CD14-positive monocyte (primary cell): Measurements from ENCODE around the gene NDUFS6. TPM values are rescaled to one million over a fixed set of nuclear protein-coding genes. Genes with fewer than 3 reads are reported as not detected.
A peak's percentile ranks its signal among the peaks of the same experiment; 100 is the strongest.

ENCODE experiments used
- DNase-seq, 3 donors: peaks; one replicate each; pipeline ENCODE4 v3.0.0-alpha.2; 2011 to 2022
- H2AFZ ChIP-seq: 2 replicates; pipeline ENCODE4 v1.6.0; 2012; ENCODE audit warnings: mild to moderate bottlenecking, low read depth, low read length, inconsistent platforms; ENCODE audit not compliant: insufficient read depth, poor library complexity, severe bottlenecking
- H3K27ac ChIP-seq, 2 donors: 1 replicate in 1 of 2; 2 replicates in 1 of 2; pipeline ENCODE4 v1.5.1; 2012 to 2013; ENCODE audit warnings: low read length in 2 of 2, control low read depth in 1 of 2, inconsistent platforms in 1 of 2, low read depth in 1 of 2, mild to moderate bottlenecking in 1 of 2
- H3K27me3 ChIP-seq, 2 donors: one replicate each; pipeline versions ENCODE4 v1.6.0 to v1.6.1; 2011 to 2013; ENCODE audit warnings: low read length in 2 of 2; ENCODE audit not compliant: control insufficient read depth in 2 of 2, insufficient read depth in 2 of 2
- H3K36me3 ChIP-seq, 2 donors: replicated peaks in 1 of 2; 1 replicate in 1 of 2; 2 replicates in 1 of 2; pipeline versions ENCODE4 v1.5.1 to v1.6.1; 2012 to 2013; ENCODE audit warnings: low read length in 2 of 2, control low read depth in 1 of 2, inconsistent platforms in 1 of 2, mild to moderate bottlenecking in 1 of 2; ENCODE audit not compliant: insufficient read depth in 2 of 2, control insufficient read depth in 1 of 2
- H3K4me1 ChIP-seq, 2 donors: 1 replicate in 1 of 2; 2 replicates in 1 of 2; pipeline versions ENCODE4 v1.5.1 to v1.6.1; 2012 to 2013; ENCODE audit warnings: low read length in 2 of 2, control low read depth in 1 of 2, inconsistent platforms in 1 of 2, mild to moderate bottlenecking in 1 of 2, moderate library complexity in 1 of 2; ENCODE audit not compliant: insufficient read depth in 2 of 2, control insufficient read depth in 1 of 2
- H3K4me2 ChIP-seq: replicated peaks from 2 replicates; pipeline ENCODE3; 2012; ENCODE audit warnings: low read length, moderate library complexity, mild to moderate bottlenecking; ENCODE audit not compliant: poor library complexity, severe bottlenecking; ENCODE audit errors: extremely low read depth
- H3K4me3 ChIP-seq, 3 experiments: fragments of 200-600 bp in 1 of 3; sonication (generic) in 1 of 3; replicated peaks in 1 of 3; 1 replicate in 2 of 3; 2 replicates in 1 of 3; pipeline ENCODE4 v1.5.1; 2011 to 2013; ENCODE audit warnings: low read length in 3 of 3, mild to moderate bottlenecking in 3 of 3, control low read depth in 2 of 3, low read depth in 2 of 3, inconsistent platforms in 1 of 3, moderate library complexity in 1 of 3
- H3K79me2 ChIP-seq: 2 replicates; pipeline ENCODE4 v1.6.0; 2012; ENCODE audit warnings: mild to moderate bottlenecking, control low read depth, inconsistent platforms, low read length, moderate library complexity; ENCODE audit not compliant: insufficient read depth
- H3K9ac ChIP-seq: 2 replicates; pipeline ENCODE4 v1.6.0; 2017; ENCODE audit warnings: low read length, mild to moderate bottlenecking; ENCODE audit not compliant: insufficient read depth, poor library complexity, severe bottlenecking
- H3K9me3 ChIP-seq, 2 donors: replicated peaks in 1 of 2; 1 replicate in 1 of 2; 2 replicates in 1 of 2; pipeline versions ENCODE4 v1.5.1 to v1.6.1; 2012 to 2013; ENCODE audit warnings: low read length in 2 of 2, control low read depth in 1 of 2; ENCODE audit not compliant: control insufficient read depth in 1 of 2, insufficient read depth in 1 of 2
- H4K20me1 ChIP-seq: 2 replicates; pipeline ENCODE4 v1.6.0; 2012; ENCODE audit warnings: mild to moderate bottlenecking, low read length, control low read depth, moderate library complexity; ENCODE audit not compliant: insufficient read depth
- H3K27ac Mint-ChIP-seq, 7 donors: one replicate each; pipeline ENCODE4 v1.8.0; 2020; ENCODE audit warnings: mild to moderate bottlenecking in 7 of 7, mixed read lengths in 7 of 7, moderate library complexity in 6 of 7, inconsistent platforms in 2 of 7
- H3K27me3 Mint-ChIP-seq, 3 donors: one replicate each; pipeline ENCODE4 v1.8.0; 2021 to 2022; ENCODE audit warnings: low read depth in 3 of 3, mild to moderate bottlenecking in 3 of 3, mixed read lengths in 3 of 3, moderate library complexity in 3 of 3, inconsistent platforms in 1 of 3
- H3K36me3 Mint-ChIP-seq, 2 donors: one replicate each; pipeline ENCODE4 v1.8.0; 2020; ENCODE audit warnings: mixed read lengths in 2 of 2, inconsistent platforms in 1 of 2, mild to moderate bottlenecking in 1 of 2
- H3K4me1 Mint-ChIP-seq: one replicate; pipeline ENCODE4 v1.8.0; 2020; ENCODE audit warnings: mild to moderate bottlenecking, mixed read lengths
- H3K4me3 Mint-ChIP-seq, 2 donors: one replicate each; pipeline ENCODE4 v1.8.0; 2020; ENCODE audit warnings: mild to moderate bottlenecking in 2 of 2, mixed read lengths in 2 of 2, moderate library complexity in 1 of 2
- H3K9me3 Mint-ChIP-seq, 7 donors: one replicate each; pipeline ENCODE4 v1.8.0; 2020 to 2022; ENCODE audit warnings: mixed read lengths in 7 of 7, mild to moderate bottlenecking in 6 of 7, moderate library complexity in 6 of 7, inconsistent platforms in 2 of 7
- WGBS: methylation state at CpG from one replicate; pipeline ENCODE4 v1.1.5; 2013; ENCODE audit warnings: missing lambda C conversion rate; ENCODE audit not compliant: insufficient coverage; 5-methylcytosine and 5-hydroxymethylcytosine counted together
- intact Hi-C, 2 donors: fragments of 100-400 bp; cut with micrococcal nuclease; formaldehyde crosslinking; loops; one replicate each; pipeline versions ENCODE4 v1.15.0 to v1.15.1; 2023
- polyA plus RNA-seq, 3 donors: library from polyadenylated mRNA; depleted of rRNA in 1 of 3; unstranded in 2 of 3; stranded (reverse) in 1 of 3; fragments of 300-500 nt in 2 of 3; fragments of >200 nt in 1 of 3; fragmentation: Illumina TruSeq in 2 of 3; gene quantifications; 1 replicate in 2 of 3; 2 replicates in 1 of 3; pipeline ENCODE4 v1.2.3, GENCODE V29; 2012 to 2021
- TF ChIP-seq, protein P1 (sequence below): fragments of 200-600 bp; IDR thresholded peaks from one replicate; pipeline ENCODE4 v1.8.0; 2022; ENCODE audit warnings: antibody characterized with exemption, mild to moderate bottlenecking

The NDUFS6 gene
- polyA plus RNA-seq, 3 donors, result 20.5 to 62.3 (median 62.2) TPM

- Mint-ChIP-seq H3K27ac (no peak overlapping the region), H3K36me3 (peaks cover 75 to 93% of the 10 kb centered on the region in 2 donors), H3K4me1 (no peaks in the 10 kb centered on the region), H3K27me3 (peaks cover 0 to 3% (median 2%) of the 10 kb centered on the region in 3 donors), H3K9me3 (no peaks in the 10 kb centered on the region), H3K4me3 (no peak overlapping the region)
- Histone ChIP-seq H3K27me3 (no peaks in the 10 kb centered on the region), H3K79me2 (no peaks in the 10 kb centered on the region), H3K36me3 (peaks cover 69 to 74% of the 10 kb centered on the region in 2 donors), H3K9me3 (no peaks in the 10 kb centered on the region), H3K9ac (no peak overlapping the region), H3K27ac (no peak overlapping the region), H4K20me1 (no peaks in the 10 kb centered on the region), H3K4me3 (no peak overlapping the region), H3K4me1 (no peaks in the 10 kb centered on the region), H3K4me2 (no peak overlapping the region), H2AFZ (no peak overlapping the region)
- intact Hi-C loops, result no loop called here
- no peak for DNase-seq
- WGBS, result no CpG with 5 or more reads among the region's 4 CpGs
- TF ChIP-seq, protein P1, sequence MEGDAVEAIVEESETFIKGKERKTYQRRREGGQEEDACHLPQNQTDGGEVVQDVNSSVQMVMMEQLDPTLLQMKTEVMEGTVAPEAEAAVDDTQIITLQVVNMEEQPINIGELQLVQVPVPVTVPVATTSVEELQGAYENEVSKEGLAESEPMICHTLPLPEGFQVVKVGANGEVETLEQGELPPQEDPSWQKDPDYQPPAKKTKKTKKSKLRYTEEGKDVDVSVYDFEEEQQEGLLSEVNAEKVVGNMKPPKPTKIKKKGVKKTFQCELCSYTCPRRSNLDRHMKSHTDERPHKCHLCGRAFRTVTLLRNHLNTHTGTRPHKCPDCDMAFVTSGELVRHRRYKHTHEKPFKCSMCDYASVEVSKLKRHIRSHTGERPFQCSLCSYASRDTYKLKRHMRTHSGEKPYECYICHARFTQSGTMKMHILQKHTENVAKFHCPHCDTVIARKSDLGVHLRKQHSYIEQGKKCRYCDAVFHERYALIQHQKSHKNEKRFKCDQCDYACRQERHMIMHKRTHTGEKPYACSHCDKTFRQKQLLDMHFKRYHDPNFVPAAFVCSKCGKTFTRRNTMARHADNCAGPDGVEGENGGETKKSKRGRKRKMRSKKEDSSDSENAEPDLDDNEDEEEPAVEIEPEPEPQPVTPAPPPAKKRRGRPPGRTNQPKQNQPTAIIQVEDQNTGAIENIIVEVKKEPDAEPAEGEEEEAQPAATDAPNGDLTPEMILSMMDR, result no peak
Measured at GRCh38 chr5:1820926-1821325, 19.7 kb downstream of the NDUFS6 start.

DNA sequence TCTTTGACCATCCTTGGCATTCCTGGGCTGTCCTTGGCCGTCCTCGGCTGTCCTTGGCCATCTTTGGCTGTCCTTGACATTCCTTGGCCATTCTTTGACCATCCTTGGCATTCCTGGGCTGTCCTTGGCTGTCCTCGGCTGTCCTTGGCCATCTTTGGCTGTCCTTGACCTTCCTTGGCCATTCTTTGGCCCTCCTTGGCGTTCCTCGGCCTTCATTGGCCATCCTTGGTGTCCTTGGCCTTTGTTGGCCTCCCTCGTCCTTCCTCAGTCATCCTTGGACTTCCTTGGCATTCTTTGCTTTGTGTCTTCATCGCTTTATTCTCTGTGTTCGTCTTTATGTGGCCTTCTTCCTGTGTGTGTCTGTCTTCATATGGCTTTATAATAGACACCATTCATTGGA lies 20.7 kb downstream of the NDUFS6 start:
- Mint-ChIP-seq H3K27me3 (peaks cover 0 to 3% (median 2%) of the 10 kb centered on the region in 3 donors), H3K36me3 (peaks cover 71 to 87% of the 10 kb centered on the region in 2 donors), H3K4me1 (no peaks in the 10 kb centered on the region)

More for the DNA sequence above, 20.7 kb downstream of the NDUFS6 start:
- Histone ChIP-seq H3K4me2 (no peak overlapping the region), H3K9ac (no peak overlapping the region), H3K9me3 (no peaks in the 10 kb centered on the region), H3K4me1 (no peaks in the 10 kb centered on the region), H3K79me2 (no peaks in the 10 kb centered on the region), H3K4me3 (no peak overlapping the region), H3K36me3 (peaks cover 60 to 64% of the 10 kb centered on the region in 2 donors), H3K27ac (no peak overlapping the region), H3K27me3 (no peaks in the 10 kb centered on the region), H4K20me1 (no peaks in the 10 kb centered on the region), H2AFZ (no peak overlapping the region)
- Mint-ChIP-seq H3K9me3 (no peaks in the 10 kb centered on the region), H3K4me3 (no peak overlapping the region), H3K27ac (peak overlapping the region in 1 of 7 donors; percentile 5)
- WGBS, result 96% methylated on average over 6 of the region's 8 CpGs
- TF ChIP-seq, protein P1, result no peak
- intact Hi-C loops, result no loop called here
- DNase-seq, result no peak
